Measurements from ENCODE around the gene ETNPPL. TPM values are rescaled to one million over a fixed set of nuclear protein-coding genes. Genes with fewer than 3 reads are reported as not detected.
"Not testable (repeated sequence)": the region's sequence is repeated elsewhere in the genome, so short reads cannot be mapped to it uniquely, and the experiment has no call there.

ETNPPL gene
- total and polyA plus RNA-seq, 8 donors = 0.25 TPM; not detected in 7

DNA sequence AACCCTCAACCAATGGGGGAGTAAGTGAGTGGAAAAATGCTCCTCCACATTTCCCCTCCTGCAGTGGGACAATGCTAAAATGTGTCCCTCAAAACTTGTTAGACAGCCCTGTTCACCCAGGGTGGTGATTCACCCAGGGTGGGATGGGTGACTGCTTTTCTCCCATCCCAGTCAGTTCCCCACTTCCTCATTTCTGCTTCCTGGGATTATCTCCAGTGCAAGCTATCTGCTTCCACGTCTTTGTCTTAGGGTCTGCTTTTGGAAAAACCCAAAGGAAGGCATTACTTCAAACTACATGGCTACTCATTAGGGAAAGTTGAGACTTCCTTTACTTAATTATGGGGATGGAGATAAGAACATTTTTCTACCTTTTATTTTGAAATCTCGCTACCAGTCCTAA, 45.5 kb downstream of the ETNPPL start:
- no peaks in the 10 kb centered on the region for H3K36me3 ChIP-seq
- no peak overlapping the region for H3K4me3 ChIP-seq
- TF ChIP-seq, protein P1, sequence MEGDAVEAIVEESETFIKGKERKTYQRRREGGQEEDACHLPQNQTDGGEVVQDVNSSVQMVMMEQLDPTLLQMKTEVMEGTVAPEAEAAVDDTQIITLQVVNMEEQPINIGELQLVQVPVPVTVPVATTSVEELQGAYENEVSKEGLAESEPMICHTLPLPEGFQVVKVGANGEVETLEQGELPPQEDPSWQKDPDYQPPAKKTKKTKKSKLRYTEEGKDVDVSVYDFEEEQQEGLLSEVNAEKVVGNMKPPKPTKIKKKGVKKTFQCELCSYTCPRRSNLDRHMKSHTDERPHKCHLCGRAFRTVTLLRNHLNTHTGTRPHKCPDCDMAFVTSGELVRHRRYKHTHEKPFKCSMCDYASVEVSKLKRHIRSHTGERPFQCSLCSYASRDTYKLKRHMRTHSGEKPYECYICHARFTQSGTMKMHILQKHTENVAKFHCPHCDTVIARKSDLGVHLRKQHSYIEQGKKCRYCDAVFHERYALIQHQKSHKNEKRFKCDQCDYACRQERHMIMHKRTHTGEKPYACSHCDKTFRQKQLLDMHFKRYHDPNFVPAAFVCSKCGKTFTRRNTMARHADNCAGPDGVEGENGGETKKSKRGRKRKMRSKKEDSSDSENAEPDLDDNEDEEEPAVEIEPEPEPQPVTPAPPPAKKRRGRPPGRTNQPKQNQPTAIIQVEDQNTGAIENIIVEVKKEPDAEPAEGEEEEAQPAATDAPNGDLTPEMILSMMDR (IDR thresholded peaks at IDR 0.05) = no peak
- no peaks in the 10 kb centered on the region for H3K4me1 ChIP-seq
- WGBS, 2 donors = 66 to 81% methylated on average over 2 of the region's 2 CpGs
- intact Hi-C loops (cut with DNase I) = no loop called here
- H3K27me3 ChIP-seq = no peaks in the 10 kb centered on the region
- H3K9me3 ChIP-seq = no peaks in the 10 kb centered on the region
- no peak overlapping the region for H3K27ac ChIP-seq
- ATAC-seq = no peak
- FAIRE-seq = no peak
- DNase-seq = no peak

- no peaks in the 10 kb centered on the region for H3K4me1 ChIP-seq
- WGBS, 2 donors = 44 to 51% methylated on average over 2 of the region's 2 CpGs
- H3K4me3 ChIP-seq = no peak overlapping the region
- no peaks in the 10 kb centered on the region for H3K27me3 ChIP-seq
- ATAC-seq = no peak
- H3K36me3 ChIP-seq = no peaks in the 10 kb centered on the region
- FAIRE-seq = no peak
- intact Hi-C loops (cut with DNase I) = no loop called here
- DNase-seq = no peak
- H3K27ac ChIP-seq = no peak overlapping the region
- TF ChIP-seq, protein P1 (IDR thresholded peaks at IDR 0.05) = no peak
- no peaks in the 10 kb centered on the region for H3K9me3 ChIP-seq
Observed at GRCh38 chr4:108716340-108716739, 46.5 kb downstream of the ETNPPL start.

DNA sequence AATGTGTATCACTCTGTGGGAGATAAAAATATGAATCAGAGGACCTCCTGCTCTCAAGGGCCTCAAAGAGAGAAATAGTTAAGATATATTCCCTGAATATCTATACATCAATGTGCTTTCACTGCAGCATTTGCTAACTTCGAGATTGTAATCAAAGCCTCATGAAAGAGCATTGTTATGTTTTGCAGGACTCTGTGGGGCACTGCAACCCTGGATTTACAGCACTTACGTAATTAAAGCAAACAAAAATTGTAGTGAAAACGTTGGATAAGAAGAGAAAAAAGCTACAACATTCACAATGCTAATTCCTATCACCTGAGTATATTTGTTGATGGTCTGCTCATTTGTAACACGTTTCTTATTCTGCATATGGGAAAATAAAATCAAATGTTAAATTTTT, 48.0 kb downstream of the ETNPPL start:
- H3K4me3 ChIP-seq = no peak overlapping the region
- H3K9me3 ChIP-seq = no peaks in the 10 kb centered on the region
- 24 to 28% methylated on average over 4 of the region's 4 CpGs for WGBS, 2 donors
- ATAC-seq = no peak
- H3K36me3 ChIP-seq = no peaks in the 10 kb centered on the region
- H3K27ac ChIP-seq = no peak overlapping the region
- no peaks in the 10 kb centered on the region for H3K4me1 ChIP-seq
- FAIRE-seq = no peak
- no peak for DNase-seq
- intact Hi-C loops (cut with DNase I) = no loop called here
- no peaks in the 10 kb centered on the region for H3K27me3 ChIP-seq
- TF ChIP-seq, protein P1 (IDR thresholded peaks at IDR 0.05) = no peak

GRCh38 chr4:108710578-108710977, 52.3 kb downstream of the ETNPPL start:
- FAIRE-seq; H3K4me1 ChIP-seq; H3K27ac ChIP-seq; H3K9me3 ChIP-seq; H3K36me3 ChIP-seq; intact Hi-C loops (cut with DNase I); ATAC-seq; DNase-seq; H3K27me3 ChIP-seq; H3K4me3 ChIP-seq: not testable (repeated sequence)
- WGBS, 2 donors = 46 to 58% methylated on average over 7 of the region's 7 CpGs

- no peak overlapping the region for H3K27ac ChIP-seq
- FAIRE-seq = no peak
- H3K4me1 ChIP-seq = no peaks in the 10 kb centered on the region
- H3K27me3 ChIP-seq = no peaks in the 10 kb centered on the region
- TF ChIP-seq, protein P1 (IDR thresholded peaks at IDR 0.05) = no peak
- intact Hi-C loops (cut with DNase I) = no loop called here
- no peak overlapping the region for H3K4me3 ChIP-seq
- no peaks in the 10 kb centered on the region for H3K36me3 ChIP-seq
- no peaks in the 10 kb centered on the region for H3K9me3 ChIP-seq
- no peak for DNase-seq
- WGBS, 2 donors = 42 to 63% methylated on average over 7 of the region's 7 CpGs
- ATAC-seq = no peak
Observed at GRCh38 chr4:108709722-108710121, 53.1 kb downstream of the ETNPPL start.

DNA sequence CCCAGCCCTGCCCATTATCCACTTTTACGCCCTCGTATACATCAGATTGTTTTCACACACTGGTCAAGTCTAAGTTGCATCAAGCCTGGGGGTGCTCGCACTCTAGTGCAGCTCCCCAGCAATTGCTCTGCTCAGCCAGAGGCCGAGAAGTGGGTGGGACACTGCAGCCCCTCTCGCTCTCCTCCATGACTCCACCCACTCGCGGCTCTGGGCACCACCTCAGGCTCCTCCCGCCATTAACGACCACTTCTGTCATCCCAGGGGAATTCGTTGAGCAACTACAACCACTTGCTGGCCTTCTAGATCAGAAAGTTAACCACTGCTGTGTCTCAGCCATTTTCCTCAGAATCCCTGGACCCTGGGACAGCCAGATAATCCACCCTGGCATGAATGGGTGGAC, 53.6 kb downstream of the ETNPPL start:
- no peak overlapping the region for H3K4me3 ChIP-seq
- WGBS, 2 donors = 74 to 80% methylated on average over 10 of the region's 10 CpGs
- no peaks in the 10 kb centered on the region for H3K36me3 ChIP-seq
- no peak for FAIRE-seq
- no peak for ATAC-seq
- TF ChIP-seq, protein P1 (IDR thresholded peaks at IDR 0.05) = no peak
- intact Hi-C loops (cut with DNase I) = no loop called here
- no peak for DNase-seq
- H3K9me3 ChIP-seq = no peaks in the 10 kb centered on the region
- H3K27me3 ChIP-seq = no peaks in the 10 kb centered on the region
- no peak overlapping the region for H3K27ac ChIP-seq
- H3K4me1 ChIP-seq = no peaks in the 10 kb centered on the region

Measured in pancreas (tissue), 10 donors.